Gastroesophageal sphincter (tissue), 3 donors: ENCODE data around the gene ATF5.

Experiments used
- EP300 ChIP-seq: sonication (generic); formaldehyde crosslinking; IDR thresholded peaks from one replicate; pipeline ENCODE4 v1.6.1; 2017; ENCODE audit warnings: antibody characterized with exemption, mild to moderate bottlenecking
- POLR2A ChIP-seq, 2 donors: fragments of 450-650 bp; IDR thresholded peaks; one replicate each; pipeline ENCODE4 v1.6.1; 2017; ENCODE audit warnings: antibody characterized with exemption in 2 of 2, mild to moderate bottlenecking in 2 of 2, moderate library complexity in 1 of 2
- POLR2AphosphoS5 ChIP-seq: sonication (generic); formaldehyde crosslinking; IDR thresholded peaks from one replicate; pipeline ENCODE4 v1.6.1; 2017; ENCODE audit warnings: antibody characterized with exemption
- TF ChIP-seq, protein P1 (sequence below), 4 experiments: fragments of 200-600 bp in 2 of 4; fragments of 450-650 bp in 2 of 4; sonication (generic) in 1 of 4; IDR thresholded peaks; one replicate each; pipeline ENCODE4 v1.5.1; 2017 to 2019; ENCODE audit warnings: antibody characterized with exemption in 4 of 4, mild to moderate bottlenecking in 2 of 4, moderate library complexity in 2 of 4

DNA sequence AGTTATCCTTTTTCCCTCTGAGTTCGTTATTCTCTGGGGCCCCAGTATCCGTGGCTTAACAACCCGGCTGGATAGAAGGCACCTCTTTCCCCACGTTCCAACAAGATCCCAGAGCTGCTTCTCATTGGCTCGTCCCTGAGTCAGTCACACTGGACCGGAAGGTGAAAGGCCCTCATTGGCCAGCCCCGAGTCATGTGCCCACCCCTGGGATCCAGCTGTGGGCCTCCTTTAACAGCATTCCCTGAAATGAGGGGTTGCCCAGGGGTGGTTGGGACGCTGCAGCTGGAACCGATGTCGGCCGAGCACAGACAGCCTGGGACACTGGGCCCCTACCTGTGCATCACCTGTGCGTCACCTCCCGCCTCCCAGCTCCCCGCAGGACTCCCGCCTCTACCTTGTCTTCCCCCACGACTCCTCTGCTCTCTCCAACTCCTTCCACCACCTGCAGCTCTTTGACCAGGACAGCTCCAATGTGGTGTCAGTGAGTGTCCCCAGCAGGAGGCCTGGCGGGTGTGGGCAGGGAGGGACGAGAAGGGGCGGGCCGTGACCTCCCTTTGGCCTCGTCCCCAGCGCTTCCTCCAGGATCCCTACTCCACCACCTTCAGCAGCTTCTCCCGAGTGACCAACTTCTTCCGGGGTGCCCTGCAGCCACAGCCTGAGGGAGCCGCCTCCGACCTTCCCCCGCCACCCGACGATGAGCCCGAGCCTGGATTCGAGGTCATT is 47.2 kb upstream of the ATF5 start:
- TF ChIP-seq, protein P1, sequence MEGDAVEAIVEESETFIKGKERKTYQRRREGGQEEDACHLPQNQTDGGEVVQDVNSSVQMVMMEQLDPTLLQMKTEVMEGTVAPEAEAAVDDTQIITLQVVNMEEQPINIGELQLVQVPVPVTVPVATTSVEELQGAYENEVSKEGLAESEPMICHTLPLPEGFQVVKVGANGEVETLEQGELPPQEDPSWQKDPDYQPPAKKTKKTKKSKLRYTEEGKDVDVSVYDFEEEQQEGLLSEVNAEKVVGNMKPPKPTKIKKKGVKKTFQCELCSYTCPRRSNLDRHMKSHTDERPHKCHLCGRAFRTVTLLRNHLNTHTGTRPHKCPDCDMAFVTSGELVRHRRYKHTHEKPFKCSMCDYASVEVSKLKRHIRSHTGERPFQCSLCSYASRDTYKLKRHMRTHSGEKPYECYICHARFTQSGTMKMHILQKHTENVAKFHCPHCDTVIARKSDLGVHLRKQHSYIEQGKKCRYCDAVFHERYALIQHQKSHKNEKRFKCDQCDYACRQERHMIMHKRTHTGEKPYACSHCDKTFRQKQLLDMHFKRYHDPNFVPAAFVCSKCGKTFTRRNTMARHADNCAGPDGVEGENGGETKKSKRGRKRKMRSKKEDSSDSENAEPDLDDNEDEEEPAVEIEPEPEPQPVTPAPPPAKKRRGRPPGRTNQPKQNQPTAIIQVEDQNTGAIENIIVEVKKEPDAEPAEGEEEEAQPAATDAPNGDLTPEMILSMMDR (IDR thresholded peaks at IDR 0.05): no peak
- TF ChIP-seq EP300: no peak
- no peak for TF ChIP-seq POLR2A (IDR thresholded peaks at IDR 0.05)
- TF ChIP-seq POLR2AphosphoS5: no peak
